Left colon (tissue), 2 donors: Measurements from ENCODE around the gene SCAMP5. TPM values are rescaled to one million over a fixed set of nuclear protein-coding genes. Genes with fewer than 3 reads are reported as not detected.

Experiments used
- ATAC-seq: fragments of 200-7000 bp; cut with Tn5 transposase; one replicate; pipeline ENCODE4 v1.9.1; 2020; ENCODE audit warnings: mild to moderate bottlenecking, moderate library complexity
- DNase-seq, 2 donors: peaks; one replicate each; pipeline ENCODE4 v3.0.0-alpha.2; 2020
- intact Hi-C, 2 donors: fragments of 100-400 bp; cut with DNase I in 1 of 2; cut with micrococcal nuclease in 1 of 2; formaldehyde crosslinking; loops; one replicate each; pipeline versions ENCODE4 v1.11.2 to v1.14.0; 2022; cut with DNase I, micrococcal nuclease
- total RNA-seq, 2 donors: library from RNA; stranded (reverse); fragmentation: NEBNext Ultra II Directional; extraction: Animal tissue kit (Norgen Biotek cat#: 25700); gene quantifications; one replicate each; pipeline ENCODE4 v1.2.1, GENCODE V29; 2021
- donor health status: DM: no; HTN: no; CAD: no.
- donor health status: DM: yes; HTN: yes; CAD: no.

SCAMP5 gene
- total RNA-seq, 2 donors from 2014 or later = 4.5 to 8.6 TPM

DNA sequence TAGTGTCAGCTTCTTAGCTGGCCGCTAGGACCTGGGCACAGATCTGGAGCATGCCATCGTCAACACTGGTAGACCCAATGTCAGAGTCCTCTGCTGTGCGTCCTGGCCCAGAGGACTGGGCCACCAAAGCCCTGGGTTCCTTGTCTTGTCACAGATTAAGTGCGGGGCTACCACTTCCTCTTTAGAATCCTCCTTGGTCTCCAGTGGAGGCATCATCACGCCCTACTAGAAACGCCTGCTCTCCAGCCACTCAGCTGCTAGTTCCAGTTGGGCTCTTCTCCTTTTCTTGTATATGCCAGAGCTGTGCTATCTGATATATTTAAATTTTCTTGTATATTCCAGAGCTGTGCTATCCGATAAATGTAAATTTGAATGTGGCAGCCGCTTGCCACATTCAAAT, 39.3 kb downstream of the SCAMP5 start:
- no peak for DNase-seq
- intact Hi-C loops = loop anchor here in 1 of 2 donors (5.0 kb wide), 1 partner anchor 173 kb away; no protein-coding TSS in a partner anchor
- no peak for ATAC-seq

DNA sequence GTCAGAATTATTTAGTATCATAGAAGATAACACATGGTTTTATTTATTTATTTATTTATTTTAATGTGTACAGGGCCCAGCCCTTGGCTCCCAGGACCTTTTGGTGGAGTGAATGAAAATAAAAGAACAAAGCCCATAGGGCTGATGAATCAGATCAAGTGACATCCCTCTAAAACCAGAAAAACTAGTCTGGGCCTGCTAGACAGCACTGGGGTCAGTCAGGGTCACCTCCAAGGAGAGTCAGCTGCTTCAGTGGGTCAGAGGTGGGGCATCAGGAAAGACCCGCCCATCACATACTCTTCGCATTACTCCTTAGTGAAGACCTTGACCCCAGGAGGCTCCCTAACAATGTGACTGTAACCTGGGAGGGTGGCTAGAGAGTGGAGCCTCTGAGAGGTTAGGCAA, 40.9 kb downstream of the SCAMP5 start:
- DNase-seq (peak; percentile 39 to 70), ATAC-seq (peak; percentile 92)
- intact Hi-C loops = no loop called here

DNA sequence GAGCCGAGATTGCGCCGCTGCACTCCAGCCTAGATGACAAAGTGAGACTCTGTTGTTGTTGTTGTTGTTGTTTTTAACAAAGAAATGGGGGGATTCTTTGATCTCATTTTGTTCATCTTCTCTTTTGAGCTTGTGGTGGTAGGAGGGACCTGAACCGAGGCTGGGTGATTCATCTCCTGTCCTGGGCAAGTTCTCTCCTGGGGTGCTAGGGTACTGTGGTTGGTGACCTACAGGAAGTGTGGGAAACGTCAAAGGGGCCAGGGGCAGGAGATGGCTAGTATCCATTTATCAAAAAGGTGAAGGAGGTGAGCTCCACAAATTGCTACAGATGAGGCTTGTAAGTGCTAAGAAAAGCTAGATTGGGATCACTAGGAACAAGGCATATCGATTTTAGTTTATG, 42.3 kb downstream of the SCAMP5 start:
- DNase-seq = no peak
- intact Hi-C loops = no loop called here
- ATAC-seq = no peak

DNA sequence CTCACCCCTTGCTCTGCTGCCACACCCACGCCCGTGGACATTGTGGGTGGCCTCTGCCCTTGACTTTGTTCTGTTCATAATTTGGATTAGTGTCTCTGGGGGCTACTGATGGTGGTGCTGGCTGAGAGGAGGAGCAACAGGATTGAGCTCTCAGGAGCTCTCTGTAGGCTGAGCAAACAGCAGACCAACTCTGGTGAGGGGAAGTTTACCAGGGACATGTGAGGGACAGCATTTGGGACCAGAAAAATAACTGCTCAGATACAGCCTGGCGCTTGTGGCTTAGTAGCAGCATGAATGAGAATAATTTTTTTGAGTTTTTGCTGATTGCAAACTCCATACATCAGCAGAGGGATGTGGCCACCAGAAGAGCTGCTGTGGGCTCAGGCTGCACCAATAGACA, 42.9 kb downstream of the SCAMP5 start:
- ATAC-seq (no peak), DNase-seq (no peak)
- intact Hi-C loops = no loop called here

DNA sequence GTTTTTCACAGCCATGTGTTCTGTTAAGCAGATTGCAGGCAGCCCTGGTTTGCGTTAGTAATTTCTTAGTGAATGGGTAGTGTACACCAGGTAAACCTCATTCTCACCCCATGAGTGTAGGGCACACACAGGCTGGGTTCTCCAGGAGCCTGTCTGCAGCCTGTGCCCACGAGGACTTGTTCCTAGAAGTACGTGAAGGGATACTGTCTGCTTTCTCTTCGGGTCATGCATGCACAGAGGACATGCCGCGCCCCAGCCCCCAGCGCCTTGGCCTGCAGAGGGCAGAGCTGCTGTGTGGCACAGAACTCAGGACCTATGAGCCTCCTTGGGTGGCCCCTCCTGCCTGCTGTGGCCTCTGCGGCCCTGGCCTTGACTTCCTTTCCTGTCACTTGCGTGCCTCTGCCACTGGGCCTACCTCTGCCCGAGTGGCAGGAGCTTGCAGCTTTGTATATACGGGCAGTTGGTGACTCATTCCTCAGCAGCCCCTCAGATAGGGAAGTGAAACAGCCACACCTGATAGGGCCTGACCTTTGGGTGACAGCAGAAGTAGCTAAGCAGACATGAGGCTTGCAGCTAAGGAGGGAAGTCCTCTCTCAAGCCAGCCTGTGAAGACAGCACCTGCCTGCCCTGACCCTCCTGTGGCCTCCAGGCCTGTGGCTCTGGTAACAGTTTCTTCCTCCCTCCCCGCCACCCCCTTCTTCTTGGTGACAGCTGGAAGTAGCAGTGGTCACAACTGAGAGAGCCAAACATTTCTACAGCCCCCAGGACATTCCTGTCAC, 47.6 kb downstream of the SCAMP5 start:
- ATAC-seq (peak; percentile 81), DNase-seq (peak; percentile 89 to 93)
- intact Hi-C loops = loop anchor here (5.0 kb wide), 1 partner anchor 159 kb away; the partner anchor contains the start of gene C15orf39 (in 2 of the 2)

DNA sequence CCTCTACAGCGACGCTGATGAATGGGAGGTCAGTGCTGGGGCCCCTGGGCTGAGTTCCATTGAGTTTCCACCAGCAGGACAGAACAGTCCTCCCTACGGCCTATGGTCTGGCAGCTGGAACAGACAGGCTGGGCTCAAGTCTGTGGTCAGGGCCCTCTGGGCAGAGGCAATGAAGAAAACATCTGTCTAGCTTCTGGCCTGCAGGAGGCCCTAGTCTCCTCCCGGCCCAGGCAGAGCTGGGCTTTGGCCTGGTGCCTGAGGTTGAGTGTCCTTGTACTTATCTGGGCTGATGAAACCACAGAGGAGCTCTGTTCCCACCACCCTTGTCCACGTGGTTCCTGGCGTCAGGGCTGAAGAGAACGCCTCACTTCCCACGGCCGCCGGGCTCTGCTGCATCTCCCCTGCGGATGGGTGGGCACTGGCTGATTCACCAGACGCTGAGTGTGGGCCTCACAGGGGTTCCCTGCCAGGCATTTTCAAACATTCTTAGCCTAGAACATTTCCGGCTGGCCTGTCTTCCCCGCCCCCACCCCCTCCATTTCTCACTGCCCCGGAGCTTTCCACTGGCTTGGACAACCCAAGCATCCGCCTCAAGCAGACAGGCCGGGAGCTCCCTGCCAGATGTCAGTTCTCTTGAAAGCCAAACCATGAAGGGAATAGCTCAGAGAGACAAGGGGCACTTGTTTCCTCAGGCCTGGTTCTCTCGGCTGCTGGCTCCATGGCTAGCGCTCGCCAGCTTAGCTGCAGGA, 48.3 kb downstream of the SCAMP5 start:
- peak; percentile 27 for ATAC-seq
- intact Hi-C loops = loop anchor here (5.0 kb wide), 1 partner anchor 159 kb away; the partner anchor contains the start of gene C15orf39 (in 2 of the 2)

GRCh38 chr15:75044258-75044878, 49.0 kb downstream of the SCAMP5 start:
- ATAC-seq (no peak), DNase-seq (no peak)
- intact Hi-C loops = loop anchor here (5.0 kb wide), 1 partner anchor 158 kb away; the partner anchor contains the start of gene C15orf39 (in 2 of the 2)

More for the DNA sequence above, 48.3 kb downstream of the SCAMP5 start:
- DNase-seq = peak; percentile 80 to 93

DNA sequence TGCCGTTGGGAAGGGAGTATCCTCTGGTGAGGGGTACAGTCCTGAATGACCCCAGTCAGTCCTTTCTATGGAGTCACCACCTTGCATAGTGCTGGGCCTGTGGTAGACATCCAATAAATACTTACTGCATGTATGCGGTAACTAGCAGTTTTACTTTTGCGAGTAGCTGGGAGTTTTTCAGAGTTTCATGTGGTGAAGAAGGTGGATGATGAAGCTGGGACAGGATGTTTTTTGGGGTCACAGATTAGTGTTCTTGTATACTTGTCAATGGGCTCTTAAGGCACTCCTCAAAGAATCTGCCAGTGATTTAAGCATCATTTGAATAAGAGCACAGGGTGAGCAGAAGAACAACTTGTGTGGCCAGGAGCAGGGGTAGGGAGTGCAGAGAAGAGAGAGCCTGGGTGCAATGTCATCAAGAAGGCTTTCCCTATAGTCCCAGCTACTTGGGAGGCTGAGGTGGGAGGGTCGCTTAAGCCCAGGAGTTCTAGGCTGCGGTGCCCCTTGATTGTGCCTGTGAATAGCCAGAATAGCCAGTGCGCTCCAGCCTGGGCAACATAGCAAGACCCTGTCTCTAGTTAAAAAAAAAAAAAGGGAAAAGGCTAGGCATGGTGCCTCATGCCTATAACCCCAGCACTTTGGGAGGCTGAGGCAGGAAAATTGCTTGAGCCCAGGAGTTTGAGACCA, 50.1 kb downstream of the SCAMP5 start:
- intact Hi-C loops = no loop called here
- no peak for DNase-seq
- ATAC-seq = no peak

GRCh38 chr15:75048394-75048793, 53.0 kb downstream of the SCAMP5 start:
- DNase-seq = no peak
- intact Hi-C loops = no loop called here

GRCh38 chr15:75049392-75049791, 54.0 kb downstream of the SCAMP5 start:
- intact Hi-C loops = no loop called here
- no peak for ATAC-seq
- DNase-seq = peak in 1 of 2 donors; percentile 55

More at GRCh38 chr15:75048394-75048793, 53.0 kb downstream of the SCAMP5 start:
- no peak for ATAC-seq

DNA sequence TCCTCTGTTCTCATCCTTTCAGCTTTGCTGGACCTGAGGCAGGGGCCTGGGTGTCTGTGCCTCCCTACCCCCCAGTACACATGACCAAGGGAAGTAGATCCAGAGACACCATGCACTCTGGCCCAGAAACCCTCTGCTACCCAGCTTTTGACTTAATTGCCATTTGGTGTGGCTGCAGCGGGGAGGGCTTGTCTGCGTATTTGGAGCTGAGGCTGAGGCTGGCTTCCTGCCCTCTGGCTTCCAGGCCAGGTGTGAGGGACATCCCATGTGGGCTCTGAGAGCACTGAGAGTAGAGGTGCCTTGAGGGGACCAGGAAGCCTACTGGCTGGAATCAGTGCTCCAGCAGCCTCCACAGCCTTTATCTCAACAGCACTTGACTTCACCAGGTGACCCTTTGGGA, 54.9 kb downstream of the SCAMP5 start:
- intact Hi-C loops = no loop called here
- ATAC-seq = no peak
- no peak for DNase-seq

GRCh38 chr15:75051191-75051608, 55.8 kb downstream of the SCAMP5 start:
- DNase-seq (no peak), ATAC-seq (no peak)
- intact Hi-C loops = no loop called here

GRCh38 chr15:75051711-75052110, 56.3 kb downstream of the SCAMP5 start:
- no peak for DNase-seq
- ATAC-seq = no peak
- intact Hi-C loops = no loop called here

DNA sequence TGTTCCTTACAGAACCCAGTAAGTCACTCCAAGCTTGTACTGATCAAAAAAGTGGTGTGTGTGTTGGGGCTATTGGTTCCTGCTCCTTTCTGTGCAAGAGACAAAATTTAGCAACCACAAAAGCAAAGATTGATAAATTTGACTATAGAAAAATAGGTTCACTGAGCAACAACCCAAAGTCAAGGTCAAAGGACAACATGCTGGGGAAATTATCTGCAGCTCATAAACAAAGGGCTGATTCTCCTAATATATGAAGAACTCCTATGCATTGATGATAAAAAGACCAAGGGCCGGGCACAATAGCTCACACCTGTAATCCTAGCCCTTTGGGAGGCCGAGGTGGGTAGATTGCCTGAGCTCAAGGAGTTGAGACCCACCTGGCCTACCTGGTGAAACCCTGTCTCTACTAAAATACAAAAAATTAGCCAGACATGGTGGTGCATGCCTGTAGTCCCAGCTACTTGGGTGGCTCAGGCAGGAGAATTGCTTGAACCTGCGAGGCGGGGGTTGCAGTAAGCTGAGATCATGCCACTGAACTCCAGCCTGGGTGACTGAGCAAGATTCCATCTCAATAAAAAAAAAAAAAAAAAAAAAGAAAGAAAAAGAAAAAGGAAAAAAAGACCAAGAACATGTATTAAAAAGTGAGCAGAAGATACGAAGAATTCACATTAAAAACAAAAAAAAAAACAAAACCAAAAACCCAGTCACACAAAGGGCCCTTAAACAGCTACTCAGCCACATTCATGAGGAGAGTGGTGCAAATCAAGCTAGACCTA, 57.8 kb downstream of the SCAMP5 start:
- DNase-seq (no peak), ATAC-seq (no peak)
- intact Hi-C loops = no loop called here

- no peak for DNase-seq
- intact Hi-C loops = no loop called here
- ATAC-seq = peak; percentile 43
Measured at GRCh38 chr15:75053748-75054125, 58.4 kb downstream of the SCAMP5 start.

DNA sequence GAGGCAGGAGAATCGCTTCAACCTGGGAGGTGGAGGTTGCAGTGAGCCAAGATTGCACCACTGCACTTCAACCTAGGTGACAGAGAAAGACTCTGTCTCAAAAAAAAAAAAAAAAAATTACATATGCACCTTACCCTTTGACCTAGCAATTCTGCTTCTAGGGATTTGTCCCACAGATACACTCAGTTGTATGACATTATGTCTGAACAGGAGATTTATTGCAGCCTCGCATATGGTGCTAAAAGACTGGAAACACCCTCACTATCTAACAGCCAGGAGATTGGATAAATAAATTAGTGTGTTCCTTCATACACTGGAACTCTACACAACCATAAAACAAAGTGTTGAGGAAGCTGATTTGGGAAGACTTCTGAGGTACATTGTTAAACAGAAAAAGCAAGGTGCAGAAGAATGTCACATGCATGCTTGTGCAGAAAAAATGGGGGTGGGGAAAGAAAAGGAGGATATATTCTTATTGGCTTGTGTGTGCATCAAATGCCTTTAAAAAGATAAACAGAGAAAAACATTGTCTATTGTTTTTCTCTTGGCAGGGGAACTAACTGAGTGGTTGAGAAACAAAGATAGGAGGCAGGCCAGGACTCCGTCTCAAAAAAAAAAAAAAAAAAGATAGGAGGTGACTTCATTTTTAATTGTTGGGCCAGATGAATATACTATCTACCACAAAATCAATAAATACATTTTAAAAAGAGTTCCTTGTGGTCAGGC, 59.0 kb downstream of the SCAMP5 start:
- DNase-seq (no peak), ATAC-seq (peak; percentile 92)
- intact Hi-C loops = no loop called here

GRCh38 chr15:75056036-75056435, 60.7 kb downstream of the SCAMP5 start:
- no peak for DNase-seq
- intact Hi-C loops = no loop called here
- ATAC-seq = no peak
